T-helper 1 cell treated with Interleukin-12 subunit alpha and Interleukin-12 subunit beta and Interleukin-4 antibody, amounts not matched to agents 30 μg/mL and 1 μg/mL, for 36 hours (primary cell): ENCODE results near the gene YPEL4.
A peak's percentile ranks its signal among the peaks of the same experiment; 100 is the strongest.
"Not testable (repeated sequence)": the region's sequence is repeated elsewhere in the genome, so short reads cannot be mapped to it uniquely, and the experiment has no call there.

Source experiments
- H3K27ac Mint-ChIP-seq: one replicate; pipeline ENCODE4 v1.8.0; 2021; ENCODE audit warnings: mild to moderate bottlenecking, mixed read lengths
- H3K27me3 Mint-ChIP-seq: one replicate; pipeline ENCODE4 v1.8.0; 2021; ENCODE audit warnings: low read depth, mixed read lengths
- H3K36me3 Mint-ChIP-seq: one replicate; pipeline ENCODE4 v1.8.0; 2021; ENCODE audit warnings: low read depth, mixed read lengths
- H3K4me1 Mint-ChIP-seq: one replicate; pipeline ENCODE4 v1.8.0; 2021; ENCODE audit warnings: low read depth, mixed read lengths
- H3K4me3 Mint-ChIP-seq: one replicate; pipeline ENCODE4 v1.8.0; 2021; ENCODE audit warnings: mild to moderate bottlenecking, moderate library complexity, mixed read lengths
- H3K9me3 Mint-ChIP-seq: one replicate; pipeline ENCODE4 v1.8.0; 2021; ENCODE audit warnings: mixed read lengths

Gene YPEL4

DNA sequence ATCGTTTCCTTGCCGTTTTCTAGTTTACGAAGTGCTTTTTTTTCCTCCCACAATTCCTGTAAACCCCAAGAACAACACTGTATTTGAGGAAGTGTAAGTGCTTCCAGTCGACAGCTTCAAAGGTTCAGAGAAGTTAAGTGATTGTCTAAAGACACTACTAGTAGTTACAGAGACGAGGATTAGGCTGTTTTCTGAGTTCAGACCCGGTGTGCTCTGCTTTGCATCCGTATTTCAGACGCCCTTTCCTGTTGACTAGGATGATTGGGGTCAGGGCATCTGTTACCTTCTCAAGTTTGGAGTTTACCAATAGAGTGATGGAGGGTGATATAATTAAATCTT lies 8.3 kb upstream of the YPEL4 start:
- H3K36me3 Mint-ChIP-seq: peaks cover 29% of the 10 kb centered on the region
- no peaks in the 10 kb centered on the region for H3K27me3 Mint-ChIP-seq
- peak overlapping the region; percentile 88 for H3K27ac Mint-ChIP-seq
- H3K4me3 Mint-ChIP-seq: peak overlapping the region; percentile 94
- H3K9me3 Mint-ChIP-seq: no peaks in the 10 kb centered on the region
- peaks cover 32% of the 10 kb centered on the region for H3K4me1 Mint-ChIP-seq

DNA sequence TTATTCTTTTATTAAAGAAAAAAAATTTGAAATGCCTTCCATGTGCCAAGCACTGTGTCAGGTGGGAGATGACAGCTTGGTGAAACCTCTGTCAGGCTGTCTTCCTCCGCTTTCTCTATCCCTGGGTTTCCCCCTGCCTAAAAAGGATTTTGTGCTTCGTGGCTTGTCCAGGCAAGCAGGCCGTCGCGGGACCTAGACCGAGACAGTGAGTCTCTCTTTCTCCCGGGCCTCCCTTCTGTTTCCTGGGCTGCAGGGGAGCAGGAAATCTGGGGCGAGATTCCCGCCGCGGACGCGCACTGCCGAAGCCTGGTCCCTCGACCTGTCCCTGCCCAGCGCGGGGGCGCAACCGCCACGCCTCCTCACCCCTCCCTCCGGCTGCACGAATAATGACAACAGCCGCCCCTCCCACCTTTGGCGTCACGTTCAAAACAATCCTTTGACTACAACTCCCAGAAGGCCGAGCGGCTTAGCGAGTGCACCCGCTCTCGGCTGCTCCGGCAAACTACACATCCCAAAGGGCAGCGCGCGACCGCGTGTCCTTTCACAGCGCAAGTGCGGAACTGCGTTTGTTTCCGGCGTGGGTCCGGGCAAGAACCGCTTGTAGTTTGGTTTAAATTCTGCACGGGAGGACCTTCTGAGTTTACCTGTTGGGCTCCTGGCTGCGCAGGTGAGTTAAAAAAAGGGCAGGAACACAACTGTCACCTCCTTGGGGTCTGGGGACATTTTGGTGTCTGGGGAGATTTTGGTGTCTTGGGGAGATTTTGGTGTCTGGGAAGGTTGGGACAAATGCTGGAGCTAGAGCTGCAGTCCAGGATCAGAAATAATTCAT lies 7.7 kb upstream of the YPEL4 start, which contains the start of gene CLP1:
Gene CLP1, plus strand, starts transcription at position 569 of the 829 bp plus-strand sequence. CDS start 1,715 bp downstream, outside the sequence.
- H3K27ac Mint-ChIP-seq: peak within 1 kb of the TSS; percentile 88
- peaks cover 31% of the 10 kb centered on the region for H3K4me1 Mint-ChIP-seq
- peak within 1 kb of the TSS; percentile 94 for H3K4me3 Mint-ChIP-seq
- peaks cover 24% of the 10 kb centered on the region for H3K36me3 Mint-ChIP-seq
- no peaks in the 10 kb centered on the region for H3K9me3 Mint-ChIP-seq
- no peaks in the 10 kb centered on the region for H3K27me3 Mint-ChIP-seq

DNA sequence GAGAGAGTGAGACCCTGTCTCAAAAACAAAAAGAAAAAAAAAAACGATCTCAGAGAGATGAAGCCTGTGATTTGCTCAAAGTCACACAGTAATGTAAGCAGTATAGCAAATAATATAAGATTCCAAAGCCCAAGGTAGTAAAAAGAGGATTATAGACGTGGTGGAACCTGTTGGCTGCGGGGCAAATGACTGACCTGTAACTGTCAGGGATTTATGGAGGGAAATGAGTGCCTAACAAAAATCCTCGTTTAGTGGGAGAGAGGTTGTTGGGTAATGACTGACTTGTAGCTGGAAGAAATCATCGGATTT lies 7.1 kb upstream of the YPEL4 start:
- H3K4me1 Mint-ChIP-seq: peaks cover 28% of the 10 kb centered on the region

DNA sequence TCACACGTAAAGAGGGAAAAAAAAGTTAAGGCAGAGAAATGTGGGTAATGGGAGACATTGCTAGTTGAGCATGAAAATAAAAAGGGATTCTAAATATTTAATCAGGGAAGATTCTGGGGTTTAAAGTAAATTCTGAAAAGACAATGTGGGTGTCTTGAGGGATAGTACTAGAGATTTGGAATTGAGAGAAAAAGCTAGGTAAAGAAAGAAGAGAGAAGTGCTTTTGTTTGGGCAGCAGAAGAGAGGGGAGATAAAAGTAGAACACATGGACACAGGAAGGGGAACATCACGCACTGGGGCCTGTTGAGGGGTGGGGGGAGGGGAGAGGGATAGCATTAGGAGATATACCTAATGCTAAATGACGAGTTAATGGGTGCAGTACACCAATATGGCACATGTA lies 3.5 kb upstream of the YPEL4 start:
- Mint-ChIP-seq H3K4me3 (no peak overlapping the region), H3K9me3 (no peaks in the 10 kb centered on the region), H3K27me3 (peaks cover 16% of the 10 kb centered on the region), H3K36me3 (peaks cover 2% of the 10 kb centered on the region), H3K4me1 (peaks cover 38% of the 10 kb centered on the region), H3K27ac (no peak overlapping the region)

More for the DNA sequence above, 7.1 kb upstream of the YPEL4 start:
- Mint-ChIP-seq H3K4me3 (peak overlapping the region; percentile 32), H3K36me3 (peaks cover 20% of the 10 kb centered on the region), H3K27ac (peak overlapping the region; percentile 12), H3K27me3 (no peaks in the 10 kb centered on the region), H3K9me3 (no peaks in the 10 kb centered on the region)

DNA sequence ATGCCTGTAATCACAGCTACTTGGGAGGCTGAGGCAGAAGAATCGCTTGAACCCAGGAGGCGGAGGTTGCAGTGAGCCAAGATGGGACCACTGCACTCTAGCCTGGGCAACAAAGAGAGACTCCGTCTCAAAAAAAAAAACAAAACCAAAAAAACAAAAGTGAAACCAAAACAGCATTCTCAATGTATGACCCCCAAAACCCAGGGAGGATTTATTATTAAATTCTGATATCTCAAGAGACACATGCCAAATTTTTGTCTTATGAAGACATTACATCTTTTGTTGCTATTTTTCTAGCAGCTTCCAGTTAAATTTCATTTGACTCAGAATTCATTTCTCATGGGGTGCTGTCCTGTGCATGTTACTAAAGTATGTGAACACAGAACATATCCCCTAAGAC lies 3.0 kb upstream of the YPEL4 start:
- Mint-ChIP-seq H3K27me3 (peaks cover 21% of the 10 kb centered on the region), H3K27ac (no peak overlapping the region), H3K9me3 (no peaks in the 10 kb centered on the region), H3K36me3 (peaks cover 2% of the 10 kb centered on the region), H3K4me3 (no peak overlapping the region), H3K4me1 (peaks cover 41% of the 10 kb centered on the region)

DNA sequence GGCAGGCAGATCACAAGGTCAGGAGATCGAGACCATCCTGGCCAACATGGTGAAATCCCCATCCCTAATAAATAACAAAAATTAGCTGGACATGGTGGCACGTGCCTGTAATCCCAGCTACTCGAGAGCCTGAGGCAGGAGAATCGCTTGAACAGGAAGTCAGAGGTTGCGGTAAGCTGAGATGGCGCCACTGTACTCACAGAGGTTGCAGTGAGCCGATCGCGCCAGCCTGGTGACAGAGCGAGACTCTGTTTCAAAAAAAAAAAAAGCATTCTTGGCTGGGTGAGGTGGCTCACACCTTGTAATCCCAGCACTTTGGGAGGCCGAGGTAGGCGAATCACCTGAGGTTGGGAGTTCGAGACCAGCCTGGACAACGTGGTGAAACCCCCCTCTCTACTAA lies 2.5 kb upstream of the YPEL4 start:
- not testable (repeated sequence) for H3K9me3 Mint-ChIP-seq, H3K27ac Mint-ChIP-seq, H3K36me3 Mint-ChIP-seq, H3K4me3 Mint-ChIP-seq
- Mint-ChIP-seq H3K4me1 (peaks cover 41% of the 10 kb centered on the region), H3K27me3 (peaks cover 25% of the 10 kb centered on the region)

DNA sequence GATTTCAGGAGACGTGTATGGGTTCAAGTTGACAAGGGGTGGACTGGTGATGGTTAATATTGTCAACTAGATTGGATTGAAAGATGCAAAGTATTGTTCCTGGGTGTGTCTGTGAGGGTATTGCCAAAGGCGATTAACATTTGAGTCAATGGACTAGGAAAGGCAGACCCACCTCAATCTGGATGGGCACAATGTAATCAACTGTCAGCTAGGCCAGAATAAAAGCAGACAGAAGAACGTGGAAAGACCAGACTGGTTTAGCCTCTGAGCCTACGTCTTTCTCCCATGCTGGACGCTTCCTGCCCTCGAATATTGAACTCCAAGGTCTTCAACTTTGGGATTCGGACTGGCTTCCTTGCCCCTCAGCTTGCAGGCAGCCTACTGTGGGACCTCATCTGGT lies 1.7 kb upstream of the YPEL4 start:
- H3K9me3 Mint-ChIP-seq: no peaks in the 10 kb centered on the region
- peaks cover 33% of the 10 kb centered on the region for H3K27me3 Mint-ChIP-seq
- peaks cover 4% of the 10 kb centered on the region for H3K36me3 Mint-ChIP-seq
- peaks cover 42% of the 10 kb centered on the region for H3K4me1 Mint-ChIP-seq
- H3K27ac Mint-ChIP-seq: no peak overlapping the region
- H3K4me3 Mint-ChIP-seq: no peak overlapping the region

DNA sequence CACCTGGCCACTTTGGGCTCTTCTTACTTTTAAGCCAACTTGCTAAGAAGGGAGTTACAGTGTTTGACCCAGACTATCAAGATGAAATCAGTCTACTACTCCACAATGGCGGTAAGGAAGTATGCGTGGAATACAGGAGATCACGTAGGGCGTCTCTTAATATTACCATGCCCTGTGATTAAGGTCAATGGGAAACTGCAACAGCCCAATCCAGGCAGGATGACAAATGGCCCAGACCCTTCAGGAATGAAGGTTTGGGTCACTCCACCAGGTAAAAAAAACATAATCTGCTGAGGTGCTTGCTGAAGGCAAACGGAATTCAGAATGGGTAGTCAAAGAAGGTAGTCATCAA lies 1.0 kb upstream of the YPEL4 start:
- Mint-ChIP-seq H3K4me3 (no peak overlapping the region), H3K9me3 (no peaks in the 10 kb centered on the region), H3K27me3 (peaks cover 40% of the 10 kb centered on the region), H3K36me3 (peaks cover 5% of the 10 kb centered on the region), H3K4me1 (peaks cover 46% of the 10 kb centered on the region), H3K27ac (no peak overlapping the region)

DNA sequence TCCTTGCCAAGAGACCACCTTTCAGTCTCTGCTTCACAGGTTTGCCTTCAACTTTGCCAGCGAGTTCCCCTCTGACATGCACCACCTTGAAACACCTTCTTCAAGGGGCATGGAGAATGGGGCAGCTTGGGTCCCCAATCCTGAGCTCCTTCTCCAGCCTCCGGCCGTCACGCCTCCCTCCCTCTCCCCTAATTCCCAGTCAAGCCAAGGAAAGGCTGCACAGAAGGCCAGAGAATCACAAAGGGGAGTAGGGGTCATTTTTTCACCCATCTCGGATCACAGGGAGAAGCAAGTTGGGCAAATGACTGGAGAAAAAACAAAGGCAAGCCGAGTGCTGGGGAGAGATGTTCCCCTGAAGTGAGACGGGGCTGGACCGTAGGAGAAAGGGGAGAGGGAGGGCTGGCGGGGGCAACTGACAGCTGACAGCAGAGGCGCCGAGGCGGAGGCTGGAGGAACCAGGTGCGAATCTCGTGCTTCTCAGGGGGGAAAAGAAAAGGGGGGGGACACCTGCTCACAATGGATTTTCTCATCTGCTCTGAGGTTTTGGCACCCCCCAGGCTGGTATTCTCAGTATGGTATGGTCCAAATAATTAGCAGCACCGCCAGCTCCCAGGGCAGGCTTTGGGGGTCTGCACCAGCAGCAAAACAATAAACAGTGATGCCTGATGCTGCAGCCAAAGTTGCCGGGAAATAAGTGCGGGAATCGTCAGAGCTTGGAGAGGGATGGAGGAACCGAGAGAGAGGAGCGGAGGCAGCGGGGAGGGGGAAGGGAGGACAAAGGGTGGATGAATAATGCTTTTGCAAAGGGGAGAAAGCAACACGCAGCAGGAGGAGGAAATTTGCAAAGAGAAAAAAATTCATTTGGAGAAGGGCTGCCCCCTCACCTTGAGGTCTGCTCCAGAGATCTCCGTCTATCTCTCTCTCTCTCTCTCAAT lies 644 bp downstream of the YPEL4 start:
- no peaks in the 10 kb centered on the region for H3K9me3 Mint-ChIP-seq
- H3K27ac Mint-ChIP-seq: peak overlapping the region; percentile 79
- peak overlapping the region; percentile 88 for H3K4me3 Mint-ChIP-seq
- H3K4me1 Mint-ChIP-seq: peaks cover 48% of the 10 kb centered on the region
- peaks cover 5% of the 10 kb centered on the region for H3K36me3 Mint-ChIP-seq
- H3K27me3 Mint-ChIP-seq: peaks cover 44% of the 10 kb centered on the region

DNA sequence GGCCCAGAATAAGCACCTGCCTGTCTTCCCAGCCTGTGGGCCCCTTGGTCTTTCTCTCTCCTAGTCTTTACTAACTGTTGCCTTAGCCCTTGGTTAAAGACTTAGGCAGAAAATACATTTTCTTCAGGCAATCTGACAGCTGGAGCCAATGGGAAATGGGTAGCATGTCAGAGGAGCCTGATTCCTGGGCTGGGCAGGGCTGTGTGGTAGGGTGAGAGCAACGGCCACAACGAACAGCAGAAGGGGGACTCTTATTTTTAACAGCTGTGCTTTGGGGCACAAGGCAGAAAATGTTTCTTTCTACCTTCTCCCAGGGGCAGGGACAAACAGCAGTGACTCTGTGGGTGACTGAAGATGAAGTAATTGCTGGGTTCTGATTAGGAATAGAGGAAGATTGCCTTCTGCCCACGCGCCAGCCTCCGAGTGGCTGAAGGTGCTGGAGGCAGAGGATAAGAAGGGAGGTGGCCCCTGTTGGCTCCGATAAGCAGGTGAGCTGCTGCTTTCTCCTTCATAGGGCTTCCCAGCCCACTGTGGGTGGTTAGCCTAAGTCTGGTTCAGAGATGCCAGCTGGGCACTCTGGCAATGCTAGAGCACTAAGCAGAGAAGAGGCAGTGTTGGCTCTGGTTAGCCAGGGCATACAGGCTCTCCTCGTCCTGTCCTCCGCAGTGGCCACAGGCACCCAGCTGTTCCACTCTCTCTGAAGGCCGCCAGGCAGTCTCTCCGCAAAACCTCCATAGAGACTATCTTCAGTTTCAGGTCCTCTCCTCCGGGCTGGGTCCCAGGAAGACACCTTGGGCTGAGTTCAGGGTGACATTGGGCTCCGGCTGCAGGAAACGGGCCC lies 1.5 kb downstream of the YPEL4 start:
- H3K36me3 Mint-ChIP-seq: peaks cover 5% of the 10 kb centered on the region
- H3K27me3 Mint-ChIP-seq: peaks cover 51% of the 10 kb centered on the region
- no peaks in the 10 kb centered on the region for H3K9me3 Mint-ChIP-seq
- peaks cover 47% of the 10 kb centered on the region for H3K4me1 Mint-ChIP-seq
- peak overlapping the region; percentile 88 for H3K4me3 Mint-ChIP-seq
- H3K27ac Mint-ChIP-seq: no peak overlapping the region

DNA sequence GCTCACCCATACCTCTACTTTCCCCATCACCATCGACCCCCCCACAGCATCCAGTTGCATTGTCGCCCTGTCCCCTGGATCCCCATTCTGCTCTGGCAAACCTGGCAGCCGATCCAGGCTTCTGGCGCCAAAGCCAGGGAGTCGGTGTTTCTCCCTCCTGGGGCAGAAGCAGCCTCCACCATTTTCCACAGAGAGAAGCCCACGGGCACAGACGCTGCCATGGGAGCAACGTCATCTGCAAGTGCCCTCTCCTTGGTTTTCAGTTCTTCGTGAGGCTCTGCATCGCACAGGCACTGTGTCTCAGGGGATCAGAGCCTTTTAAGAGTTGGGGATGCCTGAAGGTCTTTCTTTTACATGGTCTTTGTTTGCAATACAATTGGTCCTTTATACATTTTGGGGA lies 2.3 kb downstream of the YPEL4 start:
- Mint-ChIP-seq H3K27ac (no peak overlapping the region), H3K4me1 (peaks cover 41% of the 10 kb centered on the region), H3K4me3 (no peak overlapping the region), H3K36me3 (peaks cover 5% of the 10 kb centered on the region), H3K9me3 (no peaks in the 10 kb centered on the region), H3K27me3 (peaks cover 51% of the 10 kb centered on the region)

DNA sequence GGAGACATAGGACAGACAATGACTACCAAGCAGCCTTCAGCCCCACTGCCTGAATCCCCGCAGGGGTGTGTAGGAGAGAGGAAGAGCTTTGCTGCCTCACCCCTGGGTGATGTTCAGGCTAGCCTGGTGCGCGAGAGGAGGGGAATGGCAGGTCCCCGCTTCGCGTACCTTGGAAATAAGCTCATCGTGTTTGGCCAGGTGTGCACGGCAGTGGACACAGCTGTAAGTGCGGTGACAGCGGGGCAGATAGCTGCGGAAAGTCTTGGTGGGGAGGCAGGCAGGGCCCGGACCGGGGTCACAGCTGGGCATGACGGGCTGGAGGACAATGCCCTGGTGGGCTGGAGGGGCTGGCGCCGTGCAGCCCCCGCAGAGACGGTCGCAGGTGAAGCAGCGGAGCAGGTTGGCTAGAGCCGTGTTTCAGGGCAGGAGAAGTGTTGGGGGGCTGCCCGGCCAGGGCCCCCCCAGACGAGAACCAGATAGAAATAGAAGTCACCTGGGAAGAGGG lies 2.9 kb downstream of the YPEL4 start:
- H3K27me3 Mint-ChIP-seq: peaks cover 51% of the 10 kb centered on the region
- H3K4me1 Mint-ChIP-seq: peaks cover 41% of the 10 kb centered on the region
- H3K27ac Mint-ChIP-seq: no peak overlapping the region
- peaks cover 5% of the 10 kb centered on the region for H3K36me3 Mint-ChIP-seq
- no peak overlapping the region for H3K4me3 Mint-ChIP-seq
- H3K9me3 Mint-ChIP-seq: no peaks in the 10 kb centered on the region

DNA sequence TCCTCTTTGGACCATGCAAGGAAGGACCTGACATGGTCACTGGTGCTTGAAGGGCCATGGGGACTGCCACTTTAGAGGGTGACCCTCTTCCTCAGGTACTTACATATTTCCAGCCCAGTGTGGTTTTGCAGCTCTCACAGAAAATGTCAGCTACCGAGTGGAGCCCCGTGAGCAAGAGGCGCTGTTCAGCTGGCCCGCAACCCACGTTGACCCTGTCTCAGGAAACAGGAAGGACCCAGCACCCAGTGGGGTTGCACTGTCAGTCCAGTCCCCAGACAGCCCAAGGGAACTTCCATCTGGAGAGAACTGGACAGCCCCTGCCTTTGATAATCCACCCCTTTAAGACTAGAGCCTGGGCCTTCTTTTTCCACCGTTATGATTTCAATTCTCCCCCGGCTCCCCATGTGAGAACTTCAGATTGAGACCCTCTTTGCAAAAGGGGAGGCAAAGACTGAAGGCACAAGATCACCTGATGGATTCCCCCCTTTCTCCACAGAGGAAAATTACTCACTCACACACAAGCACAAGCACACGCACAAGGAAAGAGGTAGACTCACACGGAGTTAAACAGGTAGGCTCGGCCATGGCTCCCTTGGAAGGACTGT lies 3.4 kb downstream of the YPEL4 start:
- H3K27ac Mint-ChIP-seq: no peak overlapping the region
- H3K27me3 Mint-ChIP-seq: peaks cover 51% of the 10 kb centered on the region
- H3K9me3 Mint-ChIP-seq: no peaks in the 10 kb centered on the region
- no peak overlapping the region for H3K4me3 Mint-ChIP-seq
- H3K36me3 Mint-ChIP-seq: peaks cover 5% of the 10 kb centered on the region
- H3K4me1 Mint-ChIP-seq: peaks cover 41% of the 10 kb centered on the region

DNA sequence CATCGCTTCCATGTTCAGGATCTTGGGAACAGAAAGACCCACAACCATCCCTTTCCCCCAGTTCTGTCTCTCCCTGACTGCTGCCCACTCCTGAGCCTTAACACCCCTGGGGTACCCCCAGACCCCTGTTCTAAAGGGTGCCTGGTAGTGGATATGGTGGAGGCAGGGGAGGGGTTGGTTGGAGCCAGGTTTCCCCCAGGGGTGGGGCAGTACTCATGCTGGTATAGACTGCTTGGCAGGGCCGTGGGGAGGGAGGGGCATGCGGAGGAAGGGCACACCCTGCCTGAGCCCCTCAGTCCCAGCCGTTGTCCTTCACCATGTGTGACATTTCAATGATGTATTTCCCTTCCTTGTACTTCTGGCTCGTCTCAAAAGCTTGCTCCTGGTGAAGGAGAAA lies 4.0 kb downstream of the YPEL4 start:
- peaks cover 51% of the 10 kb centered on the region for H3K27me3 Mint-ChIP-seq
- H3K4me1 Mint-ChIP-seq: peaks cover 41% of the 10 kb centered on the region
- H3K27ac Mint-ChIP-seq: no peak overlapping the region
- no peak overlapping the region for H3K4me3 Mint-ChIP-seq
- no peaks in the 10 kb centered on the region for H3K9me3 Mint-ChIP-seq
- peaks cover 5% of the 10 kb centered on the region for H3K36me3 Mint-ChIP-seq
